GM15510 (cell line): ENCODE data around the gene ZNF384.

Source experiments
- POLR2A ChIP-seq: IDR thresholded peaks from 3 replicates; pipeline ENCODE4 v1.6.1; 2011; ENCODE audit warnings: borderline replicate concordance; ENCODE audit not compliant: insufficient read length; ENCODE audit errors: extremely low read depth

Gene ZNF384

DNA sequence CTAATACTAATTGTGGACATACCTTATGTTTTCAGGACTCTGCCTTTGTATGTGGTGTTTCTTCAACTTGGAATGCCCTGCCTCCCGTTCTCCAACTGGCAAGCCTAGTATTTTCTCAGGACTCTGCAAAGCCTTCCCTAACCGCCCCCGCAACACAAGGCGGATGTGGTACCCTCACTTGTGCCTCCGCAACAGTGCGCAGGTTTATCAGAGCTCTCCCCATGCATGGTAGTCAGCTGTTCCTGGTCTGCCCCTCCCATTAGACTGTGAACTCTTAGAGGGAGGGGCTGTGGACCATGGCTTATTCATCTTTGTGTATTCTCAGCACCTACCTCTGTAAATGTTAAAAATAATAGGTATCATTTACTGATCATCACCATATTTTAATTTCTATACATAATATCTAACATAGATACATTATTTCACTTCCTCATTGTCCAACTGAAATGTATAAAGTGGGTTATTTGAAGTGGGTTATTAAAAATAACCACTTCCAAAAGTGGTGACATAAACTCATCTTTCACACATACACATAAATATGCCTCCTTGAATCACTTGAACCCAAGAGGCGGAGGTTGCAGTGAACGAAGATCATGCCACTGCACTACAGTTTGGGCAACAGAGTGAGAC lies 62.4 kb downstream of the ZNF384 start:
- TF ChIP-seq POLR2A: no peak

DNA sequence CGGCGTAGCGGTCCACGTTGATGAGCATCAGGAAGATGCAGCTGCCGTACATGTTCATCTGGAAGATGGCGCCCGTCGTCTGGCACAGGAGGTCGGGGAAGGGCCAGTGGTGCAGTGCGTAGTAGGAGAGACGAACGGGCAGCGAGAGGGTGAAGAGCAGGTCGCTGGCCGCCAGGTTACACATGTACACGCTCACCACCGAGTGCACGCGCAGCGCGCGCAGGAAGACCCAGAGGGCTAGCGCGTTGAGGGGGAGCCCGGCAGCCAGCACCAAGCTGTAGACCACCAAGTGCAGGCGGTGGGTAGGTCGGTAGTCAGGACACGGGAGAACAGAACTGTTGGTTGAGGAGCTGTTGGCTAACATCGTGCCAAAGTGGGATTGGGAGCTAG lies 68.3 kb downstream of the ZNF384 start:
- TF ChIP-seq POLR2A: no peak

DNA sequence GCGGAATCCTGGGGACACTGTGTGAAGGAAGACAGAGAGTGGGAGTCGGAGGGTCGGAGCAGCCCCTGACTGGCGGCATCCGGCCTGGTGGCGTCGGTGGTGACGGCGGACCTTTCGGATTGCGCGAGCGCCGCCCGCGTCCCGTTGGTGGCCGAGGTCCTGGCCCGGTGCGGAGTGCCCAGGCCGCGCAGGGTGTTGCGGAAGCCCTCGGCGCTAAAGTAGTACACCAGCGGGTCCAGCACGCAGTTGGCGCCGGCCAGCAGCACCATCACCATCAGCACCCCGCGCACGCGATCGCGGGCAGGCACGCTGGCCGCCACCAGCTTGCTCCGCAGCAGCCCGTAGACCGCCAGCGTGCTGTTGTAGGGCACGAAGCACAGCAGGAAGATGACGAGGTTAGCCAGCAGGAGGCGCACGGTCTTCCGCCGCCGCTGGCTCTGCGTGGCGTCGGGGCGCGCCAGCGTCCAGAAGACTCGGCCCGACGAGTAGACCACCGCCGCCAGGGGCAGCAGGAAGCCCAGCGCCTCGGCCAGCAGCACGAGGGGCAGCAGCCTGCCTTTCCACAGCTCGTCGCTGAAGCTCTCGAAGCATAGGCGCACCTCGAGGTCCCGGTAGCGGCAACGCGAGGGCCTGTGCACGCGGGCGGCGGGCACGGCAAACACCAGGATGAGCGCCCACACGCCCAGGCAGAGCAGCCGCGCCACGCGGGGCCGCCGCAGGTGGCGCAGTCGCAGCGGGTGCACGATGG lies 68.9 kb downstream of the ZNF384 start:
- no peak for TF ChIP-seq POLR2A

DNA sequence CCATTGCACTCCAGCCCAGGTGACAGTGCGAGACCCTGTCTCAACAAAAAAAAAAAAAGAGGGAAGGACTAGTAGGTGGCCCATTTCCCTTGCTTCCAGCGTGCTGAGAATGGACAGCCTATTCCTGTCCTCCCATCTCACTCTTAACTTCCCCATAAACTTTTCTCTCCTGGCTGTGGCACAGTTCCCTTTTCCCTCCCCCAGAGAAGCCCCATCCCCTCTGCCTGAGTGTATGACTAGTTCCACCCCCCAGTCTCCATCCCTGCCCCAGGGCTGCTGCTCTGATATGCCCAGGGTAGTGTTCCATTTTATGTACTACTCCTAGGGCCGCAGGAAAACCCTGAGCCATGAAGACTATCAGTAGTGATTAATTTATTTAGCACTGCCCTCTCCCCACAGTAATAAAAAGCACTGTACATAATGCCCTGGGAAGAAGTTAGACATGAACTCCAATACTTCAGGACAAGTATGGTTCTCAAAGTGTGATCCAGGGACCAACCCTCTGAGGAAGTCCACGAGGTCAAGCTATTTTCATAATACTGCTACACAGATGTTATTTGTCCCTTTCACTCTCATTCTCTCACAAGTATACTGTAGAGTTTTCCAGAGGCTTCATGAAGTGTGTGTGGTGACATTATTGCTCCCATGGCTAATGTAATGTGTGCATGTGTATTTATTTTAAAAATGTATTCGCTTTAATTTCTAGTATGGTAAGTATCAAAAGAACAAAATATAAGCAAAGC lies 70.5 kb downstream of the ZNF384 start:
- no peak for TF ChIP-seq POLR2A
